Hepatocyte (in vitro differentiated cells): ENCODE measurements around the gene MC5R. TPM values are rescaled to one million over a fixed set of nuclear protein-coding genes. Genes with fewer than 3 reads are reported as not detected.

Experiments
- DNase-seq: peaks from one replicate; pipeline ENCODE4 v3.0.0-alpha.2; 2016; ENCODE audit warnings: low spot score
- H2AFZ ChIP-seq: fragments of 200-600 bp; sonication (generic); 2 replicates; pipeline ENCODE4 v1.6.0; 2016; ENCODE audit warnings: antibody characterized with exemption, mild to moderate bottlenecking
- H3K27ac ChIP-seq: fragments of 200-600 bp; sonication (generic); 2 replicates; pipeline ENCODE4 v1.5.1; 2016; ENCODE audit warnings: mild to moderate bottlenecking
- H3K27me3 ChIP-seq: fragments of 200-600 bp; sonication (generic); 2 replicates; pipeline ENCODE4 v1.6.1; 2016
- H3K36me3 ChIP-seq: fragments of 200-600 bp; sonication (generic); replicated peaks from 2 replicates; pipeline ENCODE4 v1.5.1; 2016; ENCODE audit warnings: low read depth; ENCODE audit not compliant: insufficient read depth
- H3K4me1 ChIP-seq: fragments of 200-600 bp; sonication (generic); 2 replicates; pipeline ENCODE4 v1.5.1; 2016; ENCODE audit warnings: mild to moderate bottlenecking, moderate library complexity; ENCODE audit not compliant: insufficient read depth
- H3K4me2 ChIP-seq: fragments of 200-600 bp; sonication (generic); 2 replicates; pipeline ENCODE4 v1.6.0; 2016
- H3K4me3 ChIP-seq: fragments of 200-600 bp; sonication (generic); 2 replicates; pipeline ENCODE4 v1.5.1; 2016; ENCODE audit warnings: mild to moderate bottlenecking
- H3K79me2 ChIP-seq: fragments of 200-600 bp; sonication (generic); 2 replicates; pipeline ENCODE4 v1.6.0; 2017; ENCODE audit warnings: mild to moderate bottlenecking
- H3K9me2 ChIP-seq: fragments of 200-600 bp; sonication (generic); replicated peaks from 2 replicates; pipeline ENCODE4 v1.6.0; 2017; ENCODE audit warnings: mild to moderate bottlenecking; ENCODE audit not compliant: insufficient read depth
- H3K9me3 ChIP-seq: fragments of 200-600 bp; sonication (generic); 2 replicates; pipeline ENCODE4 v1.5.1; 2016; ENCODE audit warnings: low read depth, mild to moderate bottlenecking
- H4K20me1 ChIP-seq: fragments of 200-600 bp; sonication (generic); 2 replicates; pipeline ENCODE4 v1.6.0; 2016; ENCODE audit warnings: mild to moderate bottlenecking; ENCODE audit not compliant: insufficient read depth, poor library complexity, severe bottlenecking
- EZH2 ChIP-seq: fragments of 200-600 bp; sonication (generic); IDR thresholded peaks from 2 replicates; pipeline ENCODE4 v1.6.1; 2016; ENCODE audit warnings: antibody characterized with exemption, mild to moderate bottlenecking, borderline replicate concordance
- EZH2phosphoT487 ChIP-seq: fragments of 200-600 bp; sonication (generic); IDR thresholded peaks from one replicate; pipeline ENCODE4 v1.6.1; 2018; ENCODE audit warnings: antibody characterized with exemption, mild to moderate bottlenecking, low read depth, moderate library complexity; ENCODE audit not compliant: unreplicated experiment, severe bottlenecking
- WGBS: methylation state at CpG from one replicate; pipeline ENCODE4 v1.1.6; 2016; ENCODE audit warnings: low lambda C conversion rate; ENCODE audit errors: missing lambda C conversion rate; 5-methylcytosine and 5-hydroxymethylcytosine counted together
- polyA plus RNA-seq: library from polyadenylated mRNA; unstranded; fragments of >200 nt; fragmentation: Nextera tagmentation; extraction: Ambion mirVana; gene quantifications from 2 replicates; pipeline ENCODE4 v1.2.1, GENCODE V29; 2016
- total RNA-seq: library from RNA; depleted of rRNA; stranded (reverse); fragments of >200 nt; gene quantifications from 2 replicates; pipeline ENCODE4 v1.2.3, GENCODE V29; 2014
- TF ChIP-seq, protein P1 (sequence below): fragments of 200-600 bp; sonication (generic); IDR thresholded peaks from 2 replicates; pipeline ENCODE4 v1.5.1; 2016; ENCODE audit warnings: antibody characterized with exemption, mild to moderate bottlenecking; ENCODE audit not compliant: poor library complexity

MC5R gene
- total and polyA plus RNA-seq, 2 experiments from 2014 or later, result not detected

DNA sequence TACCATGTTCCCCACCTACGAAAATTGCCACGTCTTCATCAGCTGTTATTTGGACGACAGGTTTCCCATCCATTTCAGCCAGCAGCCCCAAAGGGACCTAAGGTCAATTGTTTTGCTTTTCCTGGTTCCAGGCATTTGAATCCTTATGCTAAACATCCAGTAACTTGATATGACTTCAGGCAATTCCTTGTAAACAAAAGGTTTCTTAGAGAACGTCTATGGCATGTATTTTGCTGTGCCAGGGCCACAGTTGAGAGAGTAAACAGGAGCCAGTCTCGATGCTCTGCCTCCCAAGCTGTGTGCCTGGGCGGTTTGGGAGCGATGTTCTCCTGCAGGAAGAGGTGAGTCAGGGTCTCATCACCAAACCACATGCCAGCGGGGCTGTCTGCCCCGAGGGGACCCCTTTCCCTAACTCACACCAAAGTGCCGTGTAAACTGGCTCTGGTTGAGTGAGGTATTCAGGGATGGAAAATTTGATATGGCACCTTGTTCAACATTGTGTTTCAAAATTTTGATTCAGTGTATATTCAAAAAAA, 12.9 kb upstream of the MC5R start:
- H4K20me1 ChIP-seq, result no peaks in the 10 kb centered on the region
- no peaks in the 10 kb centered on the region for H3K9me3 ChIP-seq
- 51% methylated on average over 10 of the region's 10 CpGs for WGBS
- H3K9me2 ChIP-seq, result no peaks in the 10 kb centered on the region
- H3K79me2 ChIP-seq, result no peaks in the 10 kb centered on the region
- TF ChIP-seq, protein P1, sequence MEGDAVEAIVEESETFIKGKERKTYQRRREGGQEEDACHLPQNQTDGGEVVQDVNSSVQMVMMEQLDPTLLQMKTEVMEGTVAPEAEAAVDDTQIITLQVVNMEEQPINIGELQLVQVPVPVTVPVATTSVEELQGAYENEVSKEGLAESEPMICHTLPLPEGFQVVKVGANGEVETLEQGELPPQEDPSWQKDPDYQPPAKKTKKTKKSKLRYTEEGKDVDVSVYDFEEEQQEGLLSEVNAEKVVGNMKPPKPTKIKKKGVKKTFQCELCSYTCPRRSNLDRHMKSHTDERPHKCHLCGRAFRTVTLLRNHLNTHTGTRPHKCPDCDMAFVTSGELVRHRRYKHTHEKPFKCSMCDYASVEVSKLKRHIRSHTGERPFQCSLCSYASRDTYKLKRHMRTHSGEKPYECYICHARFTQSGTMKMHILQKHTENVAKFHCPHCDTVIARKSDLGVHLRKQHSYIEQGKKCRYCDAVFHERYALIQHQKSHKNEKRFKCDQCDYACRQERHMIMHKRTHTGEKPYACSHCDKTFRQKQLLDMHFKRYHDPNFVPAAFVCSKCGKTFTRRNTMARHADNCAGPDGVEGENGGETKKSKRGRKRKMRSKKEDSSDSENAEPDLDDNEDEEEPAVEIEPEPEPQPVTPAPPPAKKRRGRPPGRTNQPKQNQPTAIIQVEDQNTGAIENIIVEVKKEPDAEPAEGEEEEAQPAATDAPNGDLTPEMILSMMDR, result no peak
- TF ChIP-seq EZH2 (no peak), EZH2phosphoT487 (no peak)
- DNase-seq, result no peak
- no peak overlapping the region for H3K4me2 ChIP-seq
- no peak overlapping the region for H3K27ac ChIP-seq
- H3K36me3 ChIP-seq, result no peaks in the 10 kb centered on the region
- peaks cover 21% of the 10 kb centered on the region for H3K4me1 ChIP-seq
- H3K27me3 ChIP-seq, result no peaks in the 10 kb centered on the region
- no peak overlapping the region for H3K4me3 ChIP-seq
- H2AFZ ChIP-seq, result no peak overlapping the region

DNA sequence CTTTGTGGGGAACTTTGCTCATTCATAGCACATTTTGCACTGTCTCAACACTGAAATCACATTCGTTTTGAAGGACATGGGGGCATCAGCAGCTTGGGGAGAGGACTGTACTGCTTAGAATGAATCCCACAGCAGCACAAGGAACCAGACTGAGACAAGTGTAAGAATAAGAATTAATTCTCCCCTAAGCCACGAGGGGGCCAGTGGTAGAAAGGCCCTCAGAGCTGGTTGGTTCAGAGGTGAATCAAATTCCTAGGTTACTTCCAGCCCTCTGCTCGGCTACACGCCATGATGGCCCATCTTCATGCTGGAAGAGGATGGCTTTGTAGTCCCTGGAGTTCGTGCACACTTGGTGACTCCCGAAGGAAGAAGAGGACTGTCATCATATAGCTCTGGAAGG, 12.0 kb upstream of the MC5R start:
- H3K27me3 ChIP-seq, result no peaks in the 10 kb centered on the region
- H3K4me2 ChIP-seq, result no peak overlapping the region
- 62% methylated on average over 6 of the region's 6 CpGs for WGBS
- no peak overlapping the region for H2AFZ ChIP-seq
- H4K20me1 ChIP-seq, result no peaks in the 10 kb centered on the region
- H3K4me3 ChIP-seq, result no peak overlapping the region
- H3K79me2 ChIP-seq, result no peaks in the 10 kb centered on the region
- H3K9me3 ChIP-seq, result no peaks in the 10 kb centered on the region
- peaks cover 21% of the 10 kb centered on the region for H3K4me1 ChIP-seq
- TF ChIP-seq EZH2 (no peak), EZH2phosphoT487 (no peak)
- TF ChIP-seq, protein P1, result no peak
- no peaks in the 10 kb centered on the region for H3K36me3 ChIP-seq
- DNase-seq, result no peak
- no peaks in the 10 kb centered on the region for H3K9me2 ChIP-seq
- no peak overlapping the region for H3K27ac ChIP-seq

DNA sequence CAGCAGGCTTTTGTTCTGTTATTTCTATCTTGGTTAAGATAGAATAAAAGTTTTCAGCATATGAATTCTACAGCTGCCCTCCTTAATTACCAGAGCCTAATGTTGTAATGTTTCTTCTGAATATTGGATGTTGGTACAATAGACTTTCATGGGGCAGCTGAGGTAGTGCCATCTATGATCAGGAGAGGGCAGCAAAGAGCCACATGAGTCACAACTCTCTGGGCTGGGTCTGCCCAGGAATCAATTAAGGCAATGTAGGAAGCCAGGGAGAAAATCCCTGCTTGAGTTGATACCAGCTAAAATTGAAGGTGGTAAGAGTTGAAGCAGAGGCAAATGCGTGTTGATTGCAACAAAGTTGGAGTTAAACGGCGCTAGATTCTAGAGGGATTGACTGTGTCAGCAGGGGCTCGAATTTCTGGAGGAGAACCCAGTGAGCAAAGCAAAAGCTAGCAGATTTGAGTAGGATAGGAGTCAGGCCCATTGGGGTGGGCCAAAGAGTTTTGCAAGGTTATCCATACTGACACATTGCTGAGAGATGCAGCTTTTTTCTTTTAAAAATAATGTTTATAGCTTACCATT, 10.6 kb upstream of the MC5R start:
- no peaks in the 10 kb centered on the region for H3K9me2 ChIP-seq
- no peaks in the 10 kb centered on the region for H3K9me3 ChIP-seq
- H4K20me1 ChIP-seq, result no peaks in the 10 kb centered on the region
- no peak overlapping the region for H3K27ac ChIP-seq
- no peaks in the 10 kb centered on the region for H3K36me3 ChIP-seq
- no peak overlapping the region for H3K4me3 ChIP-seq
- peak overlapping the region; percentile 55 for H2AFZ ChIP-seq
- H3K27me3 ChIP-seq, result no peaks in the 10 kb centered on the region
- H3K4me2 ChIP-seq, result no peak overlapping the region
- TF ChIP-seq EZH2phosphoT487, result no peak
- TF ChIP-seq, protein P1, result peak; percentile 80
- H3K4me1 ChIP-seq, result peaks cover 18% of the 10 kb centered on the region
- no peaks in the 10 kb centered on the region for H3K79me2 ChIP-seq
- DNase-seq, result peak; percentile 80
- 10% methylated on average over 4 of the region's 4 CpGs for WGBS

DNA sequence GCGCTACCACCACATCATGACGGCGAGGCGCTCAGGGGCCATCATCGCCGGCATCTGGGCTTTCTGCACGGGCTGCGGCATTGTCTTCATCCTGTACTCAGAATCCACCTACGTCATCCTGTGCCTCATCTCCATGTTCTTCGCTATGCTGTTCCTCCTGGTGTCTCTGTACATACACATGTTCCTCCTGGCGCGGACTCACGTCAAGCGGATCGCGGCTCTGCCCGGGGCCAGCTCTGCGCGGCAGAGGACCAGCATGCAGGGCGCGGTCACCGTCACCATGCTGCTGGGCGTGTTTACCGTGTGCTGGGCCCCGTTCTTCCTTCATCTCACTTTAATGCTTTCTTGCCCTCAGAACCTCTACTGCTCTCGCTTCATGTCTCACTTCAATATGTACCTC, 2.3 kb downstream of the MC5R start:
- no peak for DNase-seq
- 92% methylated on average over 26 of the region's 26 CpGs for WGBS
- H3K27me3 ChIP-seq, result peaks cover 10% of the 10 kb centered on the region
- no peaks in the 10 kb centered on the region for H3K79me2 ChIP-seq
- H3K36me3 ChIP-seq, result no peaks in the 10 kb centered on the region
- no peaks in the 10 kb centered on the region for H3K9me2 ChIP-seq
- no peak overlapping the region for H3K27ac ChIP-seq
- H2AFZ ChIP-seq, result no peak overlapping the region
- no peaks in the 10 kb centered on the region for H3K9me3 ChIP-seq
- H3K4me2 ChIP-seq, result no peak overlapping the region
- H3K4me3 ChIP-seq, result no peak overlapping the region
- TF ChIP-seq EZH2, result no peak
- TF ChIP-seq, protein P1, result no peak
- TF ChIP-seq EZH2phosphoT487, result no peak
- H4K20me1 ChIP-seq, result no peaks in the 10 kb centered on the region
- H3K4me1 ChIP-seq, result no peaks in the 10 kb centered on the region
